GM12878 (cell line): Measurements from ENCODE around the gene CRTC2. TPM values are rescaled to one million over a fixed set of nuclear protein-coding genes. Genes with fewer than 3 reads are reported as not detected.

Experiments used
- ATAC-seq: fragments of 200-7000 bp; cut with Tn5 transposase; 3 replicates; pipeline ENCODE4 v1.9.1; 2020; ENCODE audit warnings: mild to moderate bottlenecking, moderate library complexity
- BruUV-seq: library from RNA; stranded (reverse); fragments of 400-500 nt; replicated peaks from 2 replicates; lab custom pipeline; 2021; lab: Mats Ljungman, UMichigan
- CTCF ChIA-PET: fragments of 300-600 bp; sonication (Branson Sonifier 250); formaldehyde crosslinking; extraction: SDS; loops from one replicate; lab custom pipeline; 2021; ENCODE audit warnings: inconsistent platforms; lab: Yijun Ruan, JAX
- POLR2A ChIA-PET: fragments of 350-600 bp; formaldehyde crosslinking; extraction: SDS; loops from one replicate; lab custom pipeline; 2021; ENCODE audit warnings: inconsistent platforms; lab: Charles Lee
- RAD21 ChIA-PET: fragments of 300-600 bp; sonication (Branson Sonifier 250); formaldehyde crosslinking; loops from one replicate; lab custom pipeline; 2023; ENCODE audit warnings: antibody characterized with exemption; ENCODE audit not compliant: unreplicated experiment; lab: Charles Lee
- SMC1A ChIA-PET: fragments of 300-600 bp; sonication (Branson Sonifier 250); formaldehyde crosslinking; loops from one replicate; lab custom pipeline; 2023; ENCODE audit not compliant: unreplicated experiment, uncharacterized antibody; lab: Charles Lee
- DNase-seq: peaks from one replicate; pipeline ENCODE4 v3.0.0-alpha.2; 2011; ENCODE audit warnings: low read depth, low spot score
- FAIRE-seq: peaks from 3 replicates; lab custom pipeline; 2011; peaks lifted over from hg19 to GRCh38; lab: Jason Lieb, UNC
- H2AFZ ChIP-seq: 2 replicates; pipeline ENCODE4 v1.6.0; 2011; ENCODE audit warnings: low read depth, low read length, control low read depth; ENCODE audit not compliant: control insufficient read depth
- H3K27ac ChIP-seq: 2 replicates; pipeline ENCODE4 v1.5.1; 2011; ENCODE audit warnings: control low read depth; ENCODE audit not compliant: control insufficient read depth, insufficient read depth
- H3K27me3 ChIP-seq, 2 experiments: replicated peaks in 1 of 2; 2 replicates each; pipeline versions ENCODE4 v1.6.0 to v1.6.1; 2011; ENCODE audit warnings: low read length in 1 of 2; ENCODE audit not compliant: control insufficient read depth in 2 of 2, insufficient read depth in 2 of 2
- H3K36me3 ChIP-seq, 2 experiments: 2 replicates each; pipeline ENCODE4 v1.5.1; 2011; ENCODE audit warnings: low read length in 1 of 2; ENCODE audit not compliant: control insufficient read depth in 2 of 2, insufficient read depth in 2 of 2
- H3K4me1 ChIP-seq: 2 replicates; pipeline ENCODE4 v1.6.1; 2011; ENCODE audit warnings: mild to moderate bottlenecking, low read length, moderate library complexity, mixed read lengths; ENCODE audit not compliant: control insufficient read depth, insufficient read depth
- H3K4me2 ChIP-seq: 2 replicates; pipeline ENCODE4 v1.6.0; 2011; ENCODE audit warnings: control low read depth; ENCODE audit not compliant: control insufficient read depth, insufficient read depth
- H3K4me3 ChIP-seq: fragments of 200-600 bp; sonication (generic); 2 replicates; pipeline ENCODE4 v1.5.1; 2016
- H3K79me2 ChIP-seq: 2 replicates; pipeline ENCODE4 v1.6.0; 2011; ENCODE audit warnings: low read length; ENCODE audit not compliant: control insufficient read depth, insufficient read depth
- H3K9ac ChIP-seq: 2 replicates; pipeline ENCODE4 v1.8.0; 2011; ENCODE audit warnings: low read length, control low read depth, mixed read lengths; ENCODE audit not compliant: control insufficient read depth, insufficient read depth
- H3K9me3 ChIP-seq: replicated peaks from 3 replicates; pipeline ENCODE4 v1.5.1; 2011; ENCODE audit warnings: mild to moderate bottlenecking, low read length; ENCODE audit not compliant: control insufficient read depth, insufficient read depth
- H4K20me1 ChIP-seq: 2 replicates; pipeline ENCODE4 v1.6.0; 2011; ENCODE audit not compliant: control insufficient read depth, insufficient read depth
- BHLHE40 ChIP-seq, 2 experiments: fragments of 450-650 bp in 1 of 2; IDR thresholded peaks; 2 replicates each; pipeline ENCODE4 v1.6.1; 2011 to 2017; ENCODE audit warnings: low read depth in 2 of 2, borderline replicate concordance in 1 of 2, improper control_type of control experiment in 1 of 2, low read length in 1 of 2, mild to moderate bottlenecking in 1 of 2
- E2F8 ChIP-seq: fragments of 450-650 bp; IDR thresholded peaks from 2 replicates; pipeline ENCODE4 v1.6.1; 2018; ENCODE audit warnings: mild to moderate bottlenecking, low read depth, moderate library complexity; ENCODE audit not compliant: partially characterized antibody
- SUPT20H ChIP-seq: IDR thresholded peaks from 2 replicates; pipeline ENCODE4 v1.6.1; 2011; ENCODE audit warnings: low read depth, mild to moderate bottlenecking, low read length, moderate library complexity, borderline replicate concordance; ENCODE audit not compliant: control insufficient read depth
- WGBS: methylation state at CpG from one replicate; pipeline ENCODE4 v1.1.6; 2016; ENCODE audit warnings: low lambda C conversion rate; ENCODE audit not compliant: insufficient replicate concordance, insufficient coverage; ENCODE audit errors: missing lambda C conversion rate; 5-methylcytosine and 5-hydroxymethylcytosine counted together
- in situ Hi-C: fragments of 300-500 bp; cut with MboI; formaldehyde crosslinking; loops from 9 replicates; pipeline ENCODE4 v1.14.3; 2018; ENCODE audit warnings: mixed read lengths
- intact Hi-C: fragments of 100-400 bp; cut with micrococcal nuclease; formaldehyde crosslinking; loops from one replicate; pipeline ENCODE4 v1.14.2; 2022; ENCODE audit not compliant: unreplicated experiment
- polyA plus RNA-seq, 11 experiments: library from polyadenylated mRNA; depleted of rRNA in 4 of 11; unstranded in 6 of 11; stranded (reverse) in 5 of 11; fragments of >200 nt; fragmentation: Nextera tagmentation in 4 of 11; fragmentation: Illumina TruSeq in 1 of 11; extraction: Ambion mirVana in 4 of 11; extraction: Trizol in 1 of 11; gene quantifications; 1 replicate in 1 of 11; 2 replicates in 10 of 11; pipeline versions ENCODE4 v1.2.1 to v1.2.3, GENCODE V29; 2011 to 2016; ENCODE audit warnings: inconsistent platforms in 2 of 11, missing spikeins in 2 of 11, low read depth in 1 of 11
- total RNA-seq, 4 experiments: library from RNA; depleted of rRNA in 3 of 4; stranded (reverse); fragments of >200 nt in 3 of 4; fragmentation: Illumina TruSeq in 1 of 4; extraction: Trizol in 1 of 4; gene quantifications; 2 replicates each; pipeline versions ENCODE4 v1.2.1 to v1.2.3, GENCODE V29; 2013 to 2021

Gene CRTC2
- total and polyA plus RNA-seq, 10 of the 15 experiments (the other 5 are each of a cell fraction or from before 2014, with no cell fraction given): 5.1 to 57.9 (median 32.7) TPM

GRCh38 chr1:153958961-153959260 lies 499 bp upstream of the CRTC2 start:
- Histone ChIP-seq H3K9ac (peak overlapping the region; percentile 21; the same call in 1 of the 2 replicates), H4K20me1 (peaks cover 12% of the 10 kb centered on the region; the same call in 1 of the 2 replicates), H3K9me3 (no peaks in the 10 kb centered on the region)
- TF ChIP-seq BHLHE40 (IDR thresholded peaks at IDR 0.05; ENCODE audit: borderline replicate concordance in 1 of 2, low read depth in 2 of 2, low read length in 1 of 2) (no peak), E2F8 (peak; percentile 15), SUPT20H (no peak)
- TF ChIP-seq, all 136 proteins: peak for 1
- ChIA-PET POLR2A (interaction anchor here (0.6 to 5.5 kb wide), 9 partner anchors 8 to 261 kb away, joined by 3 to 38 read pairs (median 3); partner anchors contain the start of genes CREB3L4, DENND4B, JTB and UBAP2L), SMC1A (interaction anchor here (0.8 to 6.9 kb wide), 2 partner anchors 8 to 14 kb away, joined by 5 to 31 read pairs; partner anchors contain the start of gene CREB3L4), RAD21 (interaction anchor here (0.7 to 2.0 kb wide), 8 partner anchors 8 to 390 kb away, joined by 3 to 6 read pairs (median 4); partner anchors contain the start of genes CREB3L4, DENND4B and JTB), CTCF (interaction anchor here (0.7 to 5.0 kb wide), 3 partner anchors 13 to 313 kb away, joined by 3 to 27 read pairs (median 3); partner anchors contain the start of gene DENND4B)
- no TSS peak for BruUV-seq
- intact Hi-C loops: no loop called here
- ATAC-seq (no peak), FAIRE-seq (no peak), DNase-seq (no peak)
- in situ Hi-C loops: no loop called here
- H2AFZ ChIP-seq: no peak overlapping the region
- WGBS: 22% methylated on average over 4 of the region's 4 CpGs
- peak overlapping the region; percentile 93; the same call in 1 of the 2 replicates for H3K27ac ChIP-seq
- H3K4me2 ChIP-seq: peak overlapping the region; percentile 59
- H3K27me3 ChIP-seq: no peaks in the 10 kb centered on the region
- peaks cover 14% of the 10 kb centered on the region; the same call in 1 of the 2 replicates for H3K4me1 ChIP-seq
- H3K79me2 ChIP-seq: peaks cover 72% of the 10 kb centered on the region
- no peak overlapping the region; the same call in 1 of the 2 replicates for H3K4me3 ChIP-seq
- H3K36me3 ChIP-seq: peaks cover 13 to 23% of the 10 kb centered on the region in 2 experiments
